WTC11 (cell line): Measurements from ENCODE around the gene SEMA3F. TPM values are rescaled to one million over a fixed set of nuclear protein-coding genes. Genes with fewer than 3 reads are reported as not detected.

ENCODE experiments used
- ATAC-seq: fragments of 200-7000 bp; cut with Tn5 transposase; 2 replicates; pipeline ENCODE4 v1.10.0; 2021; ENCODE audit warnings: mild to moderate bottlenecking, moderate library complexity
- CTCF ChIA-PET: fragments of 300-600 bp; sonication (Branson Sonifier 250); formaldehyde crosslinking; loops from one replicate; lab custom pipeline; 2021; ENCODE audit warnings: antibody characterized with exemption; lab: Charles Lee
- POLR2A ChIA-PET: fragments of 350-600 bp; sonication (Branson Sonifier 250); formaldehyde crosslinking; loops from one replicate; lab custom pipeline; 2021; ENCODE audit warnings: antibody characterized with exemption; lab: Charles Lee
- DNase-seq: peaks from one replicate; pipeline ENCODE4 v3.0.0; 2021; ENCODE audit warnings: low spot score
- H3K27ac Mint-ChIP-seq: 2 replicates; pipeline ENCODE4 v1.8.0; 2021; ENCODE audit warnings: mixed read lengths
- H3K27me3 Mint-ChIP-seq: 2 replicates; pipeline ENCODE4 v1.8.0; 2021; ENCODE audit warnings: low read depth, mild to moderate bottlenecking, moderate library complexity, mixed read lengths
- H3K36me3 Mint-ChIP-seq: 2 replicates; pipeline ENCODE4 v1.8.0; 2021; ENCODE audit warnings: mixed read lengths
- H3K4me1 Mint-ChIP-seq: 2 replicates; pipeline ENCODE4 v1.8.0; 2022; ENCODE audit warnings: mixed read lengths
- H3K4me3 Mint-ChIP-seq: 2 replicates; pipeline ENCODE4 v1.8.0; 2021; ENCODE audit warnings: mild to moderate bottlenecking, moderate library complexity, mixed read lengths
- H3K9me3 Mint-ChIP-seq: 2 replicates; pipeline ENCODE4 v1.8.0; 2021; ENCODE audit warnings: mixed read lengths
- E2F1 ChIP-seq: sonication (generic); formaldehyde crosslinking; IDR thresholded peaks from 2 replicates; pipeline ENCODE4 v1.8.0; 2022; ENCODE audit warnings: mild to moderate bottlenecking, missing genetic modification reagents
- IRF1 ChIP-seq: sonication (generic); formaldehyde crosslinking; IDR thresholded peaks from 2 replicates; pipeline ENCODE4 v1.8.0; 2023; ENCODE audit warnings: missing genetic modification reagents
- PREB ChIP-seq: sonication (generic); formaldehyde crosslinking; IDR thresholded peaks from 2 replicates; pipeline ENCODE4 v1.8.1; 2022; ENCODE audit warnings: mild to moderate bottlenecking, missing genetic modification reagents, moderate library complexity, borderline replicate concordance
- ZNF281 ChIP-seq: sonication (generic); formaldehyde crosslinking; IDR thresholded peaks from 2 replicates; pipeline ENCODE4 v1.8.0; 2023; ENCODE audit warnings: mild to moderate bottlenecking, missing genetic modification reagents
- ZNF416 ChIP-seq: fragments of 250-450 bp; sonication (Bioruptor Pico); IDR thresholded peaks from 2 replicates; pipeline ENCODE4 v1.9.0; 2021; ENCODE audit warnings: mild to moderate bottlenecking, inconsistent platforms
- ZNF425 ChIP-seq: fragments of 250-450 bp; sonication (Bioruptor Pico); conservative IDR thresholded peaks from 2 replicates; pipeline ENCODE4 v1.9.0; 2021; ENCODE audit warnings: mild to moderate bottlenecking
- total RNA-seq: library from RNA; stranded (reverse); gene quantifications from 3 replicates; pipeline ENCODE4 v1.2.3, GENCODE V29; 2021

SEMA3F gene
- total RNA-seq, 1 experiment from 2014 or later, result 49.0 TPM

- no peak for ATAC-seq
- POLR2A ChIA-PET, result interaction anchor here (1.0 to 1.4 kb wide), 2 partner anchors 13 to 30 kb away, joined by 4 to 6 read pairs; no protein-coding TSS in a partner anchor
- H3K4me3 Mint-ChIP-seq, result no peak overlapping the region
These were observed 29.4 kb upstream of the SEMA3F start for GRCh38 chr3:50125541-50126286.

More at GRCh38 chr3:50125541-50126286, 29.4 kb upstream of the SEMA3F start:
- peaks cover 41% of the 10 kb centered on the region for H3K4me1 Mint-ChIP-seq
- H3K9me3 Mint-ChIP-seq, result no peaks in the 10 kb centered on the region
- no peak overlapping the region for H3K27ac Mint-ChIP-seq
- CTCF ChIA-PET, result interaction anchor here (0.7 to 2.4 kb wide), 17 partner anchors 12 to 149 kb away, joined by 3 to 11 read pairs (median 5); no protein-coding TSS in a partner anchor
- TF ChIP-seq ZNF281 (CRISPR knock-in tag) (0 out of 2 replicates have a peak, but pooled peaks have one; percentile 36), ZNF425 (no peak), ZNF416 (CRISPR knock-in tag) (no peak), E2F1 (CRISPR knock-in tag) (no peak), IRF1 (CRISPR knock-in tag) (no peak), PREB (no peak)
- TF ChIP-seq, all 79 proteins: peak for 1
- H3K27me3 Mint-ChIP-seq, result no peaks in the 10 kb centered on the region
- no peak for DNase-seq
- H3K36me3 Mint-ChIP-seq, result no peaks in the 10 kb centered on the region
